Right cardiac atrium (tissue), 5 donors: ENCODE results near the gene EPC1. TPM values are rescaled to one million over a fixed set of nuclear protein-coding genes. Genes with fewer than 3 reads are reported as not detected.
"Not testable (repeated sequence)": the region's sequence is repeated elsewhere in the genome, so short reads cannot be mapped to it uniquely, and the experiment has no call there.

Source experiments
- ATAC-seq, 2 donors: fragments of 200-7000 bp; cut with Tn5 transposase; one replicate each; pipeline versions ENCODE4 v1.8.0 to v1.9.1; 2020; ENCODE audit warnings: moderate library complexity in 2 of 2, mild to moderate bottlenecking in 1 of 2
- DNase-seq, 3 donors: peaks; one replicate each; pipeline ENCODE4 v3.0.0-alpha.2; 2020
- H3K27ac ChIP-seq: one replicate; pipeline ENCODE4 v1.5.1; 2013; ENCODE audit warnings: mild to moderate bottlenecking, low read length, control low read depth, moderate library complexity
- H3K27me3 ChIP-seq: one replicate; pipeline ENCODE4 v1.6.1; 2013; ENCODE audit not compliant: control insufficient read depth, insufficient read depth
- H3K4me1 ChIP-seq: one replicate; pipeline ENCODE4 v1.6.1; 2013; ENCODE audit warnings: low read length; ENCODE audit not compliant: control insufficient read depth, insufficient read depth
- H3K4me3 ChIP-seq: one replicate; pipeline ENCODE4 v1.5.1; 2013; ENCODE audit warnings: low read length, control low read depth
- H3K9me3 ChIP-seq: one replicate; pipeline ENCODE4 v1.6.1; 2013; ENCODE audit warnings: low read length; ENCODE audit not compliant: control insufficient read depth
- WGBS: extraction: QIAGEN DNeasy Blood & Tissue Kit; methylation state at CpG from one replicate; pipeline ENCODE4 v1.1.7; 2013; 5-methylcytosine and 5-hydroxymethylcytosine counted together
- intact Hi-C, 4 donors: fragments of 100-400 bp; cut with DNase I; formaldehyde crosslinking; loops; one replicate each; pipeline versions ENCODE4 v1.11.0 to v1.14.0; 2022 to 2023
- polyA plus RNA-seq: library from polyadenylated mRNA; stranded (reverse); fragments of 200-250 nt; gene quantifications from one replicate; pipeline ENCODE4 v1.2.3, GENCODE V29; 2013
- total RNA-seq, 4 donors: library from RNA; stranded (reverse); fragmentation: NEBNext Ultra II Directional; extraction: Animal tissue kit (Norgen Biotek cat#: 25700); gene quantifications; one replicate each; pipeline ENCODE4 v1.2.1, GENCODE V29; 2021
- donor health status: healthy with polysubstance abuse.
- donor health status: DM: no; HTN: yes; CAD: no.
- donor health status: DM: no; HTN: no; CAD: no.
- donor health status: DM: no; HTN: yes; CAD: no; lungs with severe emphysema.
- donor health status: DM: yes; HTN: yes; CAD: no.

The EPC1 gene
- total and polyA plus RNA-seq, 5 donors: 11.5 to 24.6 (median 23.1) TPM

DNA sequence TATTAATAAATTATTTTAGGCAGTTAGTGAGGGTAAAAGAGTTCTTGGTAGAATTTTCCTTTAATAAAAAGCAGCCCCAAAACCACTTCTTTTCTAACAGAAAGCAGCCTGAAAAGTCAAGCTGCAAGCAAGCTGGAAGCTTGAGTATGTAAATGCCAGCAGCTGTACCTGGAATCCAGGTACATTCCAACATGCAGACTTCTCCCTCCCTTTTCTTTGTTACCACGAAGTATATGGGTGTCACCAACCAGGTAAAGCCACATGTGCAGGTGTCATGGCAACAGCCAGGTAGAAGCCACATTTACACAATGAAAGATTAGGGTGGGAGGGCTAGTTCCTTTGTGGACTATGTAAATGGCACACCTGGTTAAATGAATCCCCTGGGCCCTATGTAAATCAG, 114.6 kb downstream of the EPC1 start:
- Histone ChIP-seq H3K9me3 (no peaks in the 10 kb centered on the region), H3K4me3 (no peak overlapping the region), H3K27ac (no peak overlapping the region), H3K27me3 (no peaks in the 10 kb centered on the region), H3K4me1 (no peaks in the 10 kb centered on the region)
- ATAC-seq (no peak), DNase-seq (no peak)
- WGBS: 48% methylated on average over 1 of the region's 1 CpG
- intact Hi-C loops: no loop called here

DNA sequence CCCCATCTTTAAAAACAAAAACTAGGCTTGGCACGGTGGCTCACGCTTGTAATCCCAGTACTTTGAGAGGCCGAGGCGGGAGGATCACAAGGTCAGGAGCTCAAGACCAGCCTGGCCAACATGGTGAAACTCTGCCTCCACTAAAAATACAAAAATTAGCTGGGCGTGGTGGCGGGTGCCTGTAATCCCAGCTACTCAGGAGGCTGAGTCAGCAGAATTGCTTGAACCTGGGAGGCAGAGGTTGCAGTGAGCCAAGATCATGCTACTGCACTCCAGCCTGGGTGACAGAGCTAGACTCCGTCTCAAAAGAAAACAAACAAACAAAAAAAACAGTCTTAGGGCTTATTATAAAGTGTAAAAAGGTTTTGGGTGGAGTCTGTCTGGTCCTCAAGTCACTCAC, 117.2 kb downstream of the EPC1 start:
- 95% methylated on average over 7 of the region's 7 CpGs for WGBS

DNA sequence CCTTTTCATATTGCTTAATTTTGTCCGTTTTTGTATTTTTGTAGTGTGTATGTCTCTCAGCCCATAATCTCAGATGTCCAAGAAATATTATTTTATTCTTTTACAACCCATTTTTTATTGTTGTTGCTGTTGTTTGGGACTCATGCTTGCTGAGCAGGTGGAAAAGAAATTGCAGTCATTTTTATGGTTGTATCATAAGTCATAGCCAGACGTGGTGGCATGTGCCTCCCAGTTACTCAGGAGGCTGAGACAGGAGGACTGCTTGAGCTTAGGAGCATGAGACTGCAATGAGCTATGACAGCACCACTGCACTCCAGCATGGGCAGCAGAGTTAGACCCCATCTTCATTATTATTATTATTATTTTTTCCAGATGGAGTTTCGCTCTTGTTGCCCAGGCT, 117.8 kb downstream of the EPC1 start:
- 87% methylated on average over 3 of the region's 3 CpGs for WGBS
- DNase-seq: no peak

More for the DNA sequence above, 117.2 kb downstream of the EPC1 start:
- H3K27me3 ChIP-seq, DNase-seq, H3K27ac ChIP-seq, H3K4me3 ChIP-seq, ATAC-seq, H3K9me3 ChIP-seq, H3K4me1 ChIP-seq, intact Hi-C loops: not testable (repeated sequence)

DNA sequence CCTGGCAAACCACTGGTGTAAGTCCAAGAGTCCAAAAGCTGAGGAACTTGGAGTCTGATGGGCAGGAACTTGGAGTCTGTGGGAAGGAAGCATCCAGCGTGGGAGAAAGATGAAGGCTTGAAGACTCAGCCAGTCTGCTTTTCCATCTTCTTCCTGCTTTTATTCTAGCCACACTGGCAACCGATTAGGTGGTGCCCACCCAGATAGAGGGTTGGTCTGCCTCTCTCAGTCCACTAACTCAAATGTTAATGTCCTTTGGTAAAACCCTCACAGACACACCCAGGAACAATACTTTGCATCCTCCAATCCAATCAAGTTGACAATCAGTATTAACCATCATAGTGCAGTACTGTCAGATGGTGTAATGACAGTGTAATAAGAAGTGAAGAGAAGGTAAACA, 119.2 kb downstream of the EPC1 start:
- no peaks in the 10 kb centered on the region for H3K4me1 ChIP-seq
- WGBS: 35% methylated on average over 2 of the region's 2 CpGs
- DNase-seq (no peak), ATAC-seq (no peak)
- no peak overlapping the region for H3K4me3 ChIP-seq
- H3K9me3 ChIP-seq: no peaks in the 10 kb centered on the region
- no peaks in the 10 kb centered on the region for H3K27me3 ChIP-seq
- intact Hi-C loops: no loop called here
- no peak overlapping the region for H3K27ac ChIP-seq

More for the DNA sequence above, 117.8 kb downstream of the EPC1 start:
- H3K27me3 ChIP-seq: no peaks in the 10 kb centered on the region
- no peaks in the 10 kb centered on the region for H3K4me1 ChIP-seq
- intact Hi-C loops: no loop called here
- H3K27ac ChIP-seq: no peak overlapping the region
- ATAC-seq: no peak
- no peak overlapping the region for H3K4me3 ChIP-seq
- H3K9me3 ChIP-seq: no peaks in the 10 kb centered on the region

DNA sequence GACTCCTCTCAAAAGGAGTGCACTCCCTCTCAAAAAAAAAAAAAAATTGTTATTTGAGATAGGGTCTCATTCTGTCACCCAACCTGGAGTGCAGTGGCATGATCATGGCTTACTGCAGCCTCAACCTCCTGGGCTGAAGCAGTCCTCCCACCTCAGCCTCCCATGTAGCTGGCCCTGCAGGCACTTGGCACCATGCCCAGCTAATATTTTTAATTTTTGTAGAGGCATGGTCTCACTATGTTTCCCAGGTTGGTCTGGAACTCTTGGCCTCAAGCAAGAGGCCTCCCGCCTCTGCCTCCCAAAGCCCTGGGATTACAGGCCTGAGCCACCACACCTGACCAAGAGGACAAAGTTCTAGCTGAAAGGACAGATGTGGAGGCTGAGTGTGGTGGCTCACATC, 120.3 kb downstream of the EPC1 start:
- DNase-seq (no peak), ATAC-seq (no peak)
- H3K27ac ChIP-seq: no peak overlapping the region
- no peaks in the 10 kb centered on the region for H3K27me3 ChIP-seq
- intact Hi-C loops: no loop called here
- H3K9me3 ChIP-seq: no peaks in the 10 kb centered on the region
- 98% methylated on average over 1 of the region's 1 CpG for WGBS
- H3K4me1 ChIP-seq: no peaks in the 10 kb centered on the region
- no peak overlapping the region for H3K4me3 ChIP-seq

DNA sequence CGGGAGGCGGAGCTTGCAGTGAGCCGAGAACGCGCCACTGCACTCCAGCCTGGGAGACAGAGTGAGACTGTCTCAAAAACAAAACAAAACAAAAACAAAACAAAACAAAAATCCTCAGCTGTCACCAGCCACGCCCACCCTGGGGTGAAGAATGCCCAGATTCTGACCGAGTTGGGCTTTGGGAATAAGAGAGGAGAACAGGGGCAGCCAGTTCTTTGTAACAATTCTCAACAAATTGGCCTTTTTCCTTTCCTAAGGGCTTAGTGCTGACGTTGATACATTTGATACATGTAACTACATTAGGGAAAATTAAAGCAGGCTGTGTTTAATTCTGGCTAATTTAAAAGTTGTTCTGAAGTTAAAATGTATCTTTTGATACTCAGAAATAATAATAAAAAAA, 121.0 kb downstream of the EPC1 start:
- 84% methylated on average over 8 of the region's 8 CpGs for WGBS
- ATAC-seq: no peak
- H3K9me3 ChIP-seq: no peaks in the 10 kb centered on the region
- H3K4me1 ChIP-seq: no peaks in the 10 kb centered on the region
- intact Hi-C loops: no loop called here
- H3K27me3 ChIP-seq: no peaks in the 10 kb centered on the region
- no peak overlapping the region for H3K4me3 ChIP-seq
- no peak for DNase-seq
- H3K27ac ChIP-seq: no peak overlapping the region

DNA sequence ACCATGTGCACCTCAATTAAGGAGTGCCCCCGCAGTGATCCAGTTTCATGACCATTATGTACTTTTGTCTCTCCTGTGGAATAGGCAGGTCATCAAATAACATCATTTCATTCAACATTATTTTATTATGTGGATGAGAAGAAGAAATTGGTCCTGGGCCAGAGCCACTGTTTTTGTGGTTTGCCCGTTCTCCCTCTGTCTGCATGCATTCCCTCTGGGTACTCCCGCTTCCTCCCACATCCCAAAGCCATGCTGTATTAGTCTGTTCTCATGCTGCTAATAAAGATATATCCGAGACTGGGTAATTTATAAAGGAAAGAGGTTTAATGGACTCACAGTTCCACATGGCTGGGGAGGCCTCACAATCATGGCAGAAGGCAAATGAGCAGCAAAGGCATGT, 124.6 kb downstream of the EPC1 start:
- H3K4me3 ChIP-seq, H3K9me3 ChIP-seq, DNase-seq, intact Hi-C loops, ATAC-seq, H3K27me3 ChIP-seq, H3K4me1 ChIP-seq, H3K27ac ChIP-seq: not testable (repeated sequence)
- 78% methylated on average over 4 of the region's 4 CpGs for WGBS

DNA sequence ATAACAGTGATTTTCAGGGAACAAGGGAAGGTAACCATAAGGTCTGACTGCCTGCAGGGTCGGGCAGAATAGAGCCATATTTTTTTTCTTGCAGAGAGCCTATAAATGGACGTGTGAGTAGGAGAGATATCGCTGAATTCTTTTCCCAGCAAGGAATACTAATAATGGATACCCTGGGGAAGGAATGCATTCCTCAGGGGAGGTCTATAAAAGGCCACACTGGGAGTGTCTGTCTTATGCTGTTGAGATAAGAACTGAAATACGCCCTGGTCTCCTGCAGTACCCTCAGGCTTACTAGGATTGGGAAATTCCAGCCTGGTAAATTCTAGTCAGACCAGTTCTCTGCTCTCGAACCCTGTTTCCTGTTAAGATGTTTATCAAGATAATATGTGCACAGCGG, 127.8 kb downstream of the EPC1 start:
- intact Hi-C loops, H3K9me3 ChIP-seq, H3K4me3 ChIP-seq, DNase-seq, ATAC-seq, H3K27ac ChIP-seq, H3K4me1 ChIP-seq, H3K27me3 ChIP-seq: not testable (repeated sequence)
- WGBS: 83% methylated on average over 6 of the region's 6 CpGs

DNA sequence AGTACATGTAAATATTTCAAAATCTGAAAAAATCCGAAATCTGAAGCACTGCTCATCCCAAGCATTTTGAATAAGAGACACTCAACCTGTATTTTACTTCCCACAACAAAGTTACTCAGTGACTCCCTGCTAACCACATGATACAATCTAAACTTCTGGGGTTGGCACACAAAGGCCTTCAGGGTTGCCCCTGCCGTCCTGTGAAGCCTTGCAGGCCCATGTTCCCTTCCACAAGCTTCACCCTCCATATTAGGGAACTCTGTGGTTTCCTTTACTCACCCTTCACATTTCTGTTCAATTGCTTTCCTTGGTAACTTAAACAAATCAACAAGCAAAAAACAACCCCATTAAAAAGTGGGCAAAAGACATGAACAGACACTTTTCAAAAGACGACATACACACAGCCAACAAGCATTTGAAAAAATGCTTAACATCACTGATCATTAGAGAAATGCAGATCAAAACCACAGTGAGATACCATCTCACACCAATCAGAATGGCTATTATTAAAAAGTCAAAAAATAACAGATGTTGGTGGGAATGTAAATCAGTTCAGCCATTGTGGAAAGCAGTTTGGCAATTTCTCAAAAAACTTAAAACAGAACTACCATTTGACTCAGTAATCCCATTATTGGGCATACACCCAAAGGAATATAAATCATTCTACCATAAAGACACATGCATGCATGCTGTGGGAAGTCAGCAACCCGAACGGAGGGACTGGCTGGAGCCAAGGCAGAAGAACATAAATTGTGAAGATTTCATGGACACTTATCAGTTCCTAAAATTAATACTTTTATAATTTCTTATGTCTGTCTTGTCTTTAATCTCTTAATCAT, 128.5 kb downstream of the EPC1 start:
- WGBS: 69% methylated on average over 5 of the region's 5 CpGs
- H3K4me3 ChIP-seq, H3K27ac ChIP-seq, ATAC-seq, H3K9me3 ChIP-seq, H3K4me1 ChIP-seq, intact Hi-C loops, DNase-seq, H3K27me3 ChIP-seq: not testable (repeated sequence)

Other genes with a start within 250 kb of the EPC1 start
- gene CCDC7, start 99.0 kb upstream of the EPC1 start, total RNA-seq: 10 to 100 TPM; 25.4 to 38.7 (median 34.9) TPM
- 0.91 TPM for gene CCDC7, start 99.0 kb upstream of the EPC1 start, polyA plus RNA-seq